ENCODE measurements around the gene PTPRN2.

PTPRN2 gene

GRCh38 chr7:157994319-157994718 is 593.3 kb downstream of the PTPRN2 start:
- no peak for TF ChIP-seq CTCF (IDR thresholded peaks at IDR 0.05; ENCODE audit: borderline replicate concordance, insufficient read depth, low read depth, low read length)
- H3K4me3 ChIP-seq (ENCODE audit: low read depth, low read length), result no peak overlapping the region

GRCh38 chr7:157993406-157994105 is 594.1 kb downstream of the PTPRN2 start:
- TF ChIP-seq CTCF (IDR thresholded peaks at IDR 0.05; ENCODE audit: borderline replicate concordance, insufficient read depth, low read depth, low read length), result no peak
- no peak overlapping the region for H3K4me3 ChIP-seq (ENCODE audit: low read depth, low read length)

GRCh38 chr7:157992511-157993160 is 595.0 kb downstream of the PTPRN2 start:
- no peak for TF ChIP-seq CTCF (IDR thresholded peaks at IDR 0.05; ENCODE audit: borderline replicate concordance, insufficient read depth, low read depth, low read length)
- H3K4me3 ChIP-seq (ENCODE audit: low read depth, low read length), result no peak overlapping the region

- no peak for TF ChIP-seq CTCF (IDR thresholded peaks at IDR 0.05; ENCODE audit: borderline replicate concordance, insufficient read depth, low read depth, low read length)
- H3K4me3 ChIP-seq (ENCODE audit: low read depth, low read length), result no peak overlapping the region
Observed at GRCh38 chr7:157991761-157992160, 595.9 kb downstream of the PTPRN2 start.

GRCh38 chr7:157991351-157991750 is 596.3 kb downstream of the PTPRN2 start:
- no peak for TF ChIP-seq CTCF (IDR thresholded peaks at IDR 0.05; ENCODE audit: borderline replicate concordance, insufficient read depth, low read depth, low read length)
- H3K4me3 ChIP-seq (ENCODE audit: low read depth, low read length), result no peak overlapping the region

GRCh38 chr7:157990881-157991250 is 596.8 kb downstream of the PTPRN2 start:
- TF ChIP-seq CTCF (IDR thresholded peaks at IDR 0.05; ENCODE audit: borderline replicate concordance, insufficient read depth, low read depth, low read length), result no peak

More at GRCh38 chr7:157990881-157991250, 596.8 kb downstream of the PTPRN2 start:
- H3K4me3 ChIP-seq (ENCODE audit: low read depth, low read length), result no peak overlapping the region
